ENCODE data around the gene SLC30A4. TPM values are rescaled to one million over a fixed set of nuclear protein-coding genes. Genes with fewer than 3 reads are reported as not detected.
"Not testable (repeated sequence)": the region's sequence is repeated elsewhere in the genome, so short reads cannot be mapped to it uniquely, and the experiment has no call there.

Gene SLC30A4
- total RNA-seq, 1 donor from 2014 or later = 2.7 TPM

DNA sequence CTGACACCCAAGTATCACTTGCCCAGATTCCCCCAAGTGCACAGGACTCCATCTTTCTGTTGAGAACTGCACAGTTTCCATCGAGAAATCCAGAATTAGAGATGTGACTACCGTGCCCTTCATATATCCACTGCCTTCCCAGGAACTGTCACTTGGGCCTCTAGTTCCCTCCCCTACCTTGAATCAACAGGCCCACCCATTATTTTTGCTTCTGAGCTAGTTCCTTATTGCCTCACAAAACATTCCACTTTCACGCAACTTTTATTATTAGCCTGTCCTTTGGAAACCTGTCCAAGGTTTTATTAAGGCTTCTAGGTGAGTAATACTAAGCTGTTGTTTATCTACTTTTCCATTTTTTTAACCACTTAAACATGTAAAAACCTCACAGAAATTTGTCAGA lies 17.1 kb upstream of the SLC30A4 start:
- TF ChIP-seq, protein P1, sequence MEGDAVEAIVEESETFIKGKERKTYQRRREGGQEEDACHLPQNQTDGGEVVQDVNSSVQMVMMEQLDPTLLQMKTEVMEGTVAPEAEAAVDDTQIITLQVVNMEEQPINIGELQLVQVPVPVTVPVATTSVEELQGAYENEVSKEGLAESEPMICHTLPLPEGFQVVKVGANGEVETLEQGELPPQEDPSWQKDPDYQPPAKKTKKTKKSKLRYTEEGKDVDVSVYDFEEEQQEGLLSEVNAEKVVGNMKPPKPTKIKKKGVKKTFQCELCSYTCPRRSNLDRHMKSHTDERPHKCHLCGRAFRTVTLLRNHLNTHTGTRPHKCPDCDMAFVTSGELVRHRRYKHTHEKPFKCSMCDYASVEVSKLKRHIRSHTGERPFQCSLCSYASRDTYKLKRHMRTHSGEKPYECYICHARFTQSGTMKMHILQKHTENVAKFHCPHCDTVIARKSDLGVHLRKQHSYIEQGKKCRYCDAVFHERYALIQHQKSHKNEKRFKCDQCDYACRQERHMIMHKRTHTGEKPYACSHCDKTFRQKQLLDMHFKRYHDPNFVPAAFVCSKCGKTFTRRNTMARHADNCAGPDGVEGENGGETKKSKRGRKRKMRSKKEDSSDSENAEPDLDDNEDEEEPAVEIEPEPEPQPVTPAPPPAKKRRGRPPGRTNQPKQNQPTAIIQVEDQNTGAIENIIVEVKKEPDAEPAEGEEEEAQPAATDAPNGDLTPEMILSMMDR (conservative IDR thresholded peaks at IDR 0.05) = no peak
- Mint-ChIP-seq H3K4me1 (peaks cover 13% of the 10 kb centered on the region), H3K27ac (ENCODE audit: unreplicated experiment) (no peak overlapping the region), H3K27me3 (ENCODE audit: low read depth) (no peaks in the 10 kb centered on the region), H3K9me3 (no peaks in the 10 kb centered on the region), H3K36me3 (ENCODE audit: low read depth) (no peaks in the 10 kb centered on the region), H3K4me3 (no peak overlapping the region)
- DNase-seq (ENCODE audit: low read depth, low spot score) = no peak

DNA sequence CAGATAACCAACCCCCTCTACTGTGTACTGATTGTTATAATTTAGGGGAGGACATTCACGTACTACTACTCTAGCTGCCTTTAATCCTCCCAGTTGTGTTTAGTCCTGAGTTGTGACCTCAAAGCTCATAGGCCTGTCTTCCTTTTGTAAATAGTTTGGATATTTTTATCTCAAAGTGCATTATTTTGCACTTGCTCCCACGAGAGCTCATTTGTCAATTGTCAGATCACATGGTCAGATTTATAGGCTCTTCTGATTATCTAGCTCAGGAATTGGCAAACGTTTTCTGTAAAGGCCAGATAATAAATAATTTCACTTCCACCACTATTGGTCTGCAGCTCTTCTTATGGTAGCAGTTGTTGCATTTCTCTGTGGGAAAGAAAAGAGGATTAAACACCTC lies 14.4 kb upstream of the SLC30A4 start:
- Mint-ChIP-seq H3K27me3 (ENCODE audit: low read depth) (no peaks in the 10 kb centered on the region), H3K9me3 (no peaks in the 10 kb centered on the region), H3K4me3 (no peak overlapping the region), H3K36me3 (ENCODE audit: low read depth) (no peaks in the 10 kb centered on the region), H3K27ac (ENCODE audit: unreplicated experiment) (no peak overlapping the region), H3K4me1 (peaks cover 17% of the 10 kb centered on the region)
- TF ChIP-seq, protein P1 (conservative IDR thresholded peaks at IDR 0.05) = no peak
- no peak for DNase-seq (ENCODE audit: low read depth, low spot score)

DNA sequence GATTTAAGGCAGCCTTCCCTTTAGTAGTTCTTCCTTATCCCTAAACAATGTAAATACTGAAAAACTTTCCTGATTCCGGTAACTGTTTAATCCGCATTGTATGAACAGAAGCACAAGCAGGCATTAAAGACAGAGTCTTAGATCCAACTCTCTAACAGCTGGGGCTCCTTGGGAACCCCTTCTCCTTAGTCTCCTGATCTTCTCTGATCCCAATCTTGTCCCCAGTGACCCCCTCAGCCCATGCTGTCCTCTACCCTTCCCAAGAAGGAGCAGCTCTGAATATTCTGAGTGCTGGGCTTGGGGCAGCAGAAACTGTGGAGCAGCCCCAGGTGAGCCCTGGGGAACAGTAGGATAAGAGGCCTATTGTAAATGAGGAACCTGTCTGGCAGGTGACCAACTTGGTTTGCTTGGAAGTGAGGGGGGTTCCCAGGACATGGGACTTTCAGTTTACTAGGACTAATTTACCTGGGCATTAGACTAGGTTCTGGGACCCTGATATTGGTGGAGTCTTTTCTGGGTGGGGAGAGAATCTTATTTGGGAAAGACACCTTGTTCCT lies 13.0 kb upstream of the SLC30A4 start:
- no peaks in the 10 kb centered on the region for H3K9me3 Mint-ChIP-seq

DNA sequence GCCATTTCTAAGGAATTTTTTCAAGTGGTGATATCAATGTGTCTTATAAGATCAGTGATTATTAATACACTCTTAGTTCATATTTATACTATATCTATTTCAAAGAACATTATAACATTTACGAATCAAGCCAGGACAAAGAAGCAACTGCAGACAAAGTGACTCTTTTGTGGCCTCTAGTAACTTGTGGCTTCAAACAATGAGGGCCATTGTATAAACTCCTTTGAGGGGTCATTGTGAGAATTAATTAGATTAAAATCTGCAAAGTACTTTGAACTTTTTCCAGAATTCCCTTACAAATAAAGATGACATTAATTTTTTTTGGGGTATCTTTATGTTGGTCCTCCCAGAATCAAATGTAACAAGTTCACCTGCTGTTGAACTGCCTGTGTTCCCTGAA lies 12.3 kb upstream of the SLC30A4 start:
- Mint-ChIP-seq H3K36me3 (ENCODE audit: low read depth) (no peaks in the 10 kb centered on the region), H3K4me1 (peaks cover 17% of the 10 kb centered on the region), H3K4me3 (no peak overlapping the region), H3K27ac (ENCODE audit: unreplicated experiment) (no peak overlapping the region), H3K9me3 (no peaks in the 10 kb centered on the region), H3K27me3 (ENCODE audit: low read depth) (peaks cover under 1% of the 10 kb centered on the region)
- no peak for DNase-seq (ENCODE audit: low read depth, low spot score)
- TF ChIP-seq, protein P1 (conservative IDR thresholded peaks at IDR 0.05) = no peak

More for the DNA sequence above, 13.0 kb upstream of the SLC30A4 start:
- TF ChIP-seq, protein P1 (conservative IDR thresholded peaks at IDR 0.05) = no peak
- DNase-seq (ENCODE audit: low read depth, low spot score) = no peak
- Mint-ChIP-seq H3K36me3 (ENCODE audit: low read depth) (no peaks in the 10 kb centered on the region), H3K27me3 (ENCODE audit: low read depth) (no peaks in the 10 kb centered on the region), H3K4me3 (no peak overlapping the region), H3K27ac (ENCODE audit: unreplicated experiment) (no peak overlapping the region), H3K4me1 (peaks cover 17% of the 10 kb centered on the region)

DNA sequence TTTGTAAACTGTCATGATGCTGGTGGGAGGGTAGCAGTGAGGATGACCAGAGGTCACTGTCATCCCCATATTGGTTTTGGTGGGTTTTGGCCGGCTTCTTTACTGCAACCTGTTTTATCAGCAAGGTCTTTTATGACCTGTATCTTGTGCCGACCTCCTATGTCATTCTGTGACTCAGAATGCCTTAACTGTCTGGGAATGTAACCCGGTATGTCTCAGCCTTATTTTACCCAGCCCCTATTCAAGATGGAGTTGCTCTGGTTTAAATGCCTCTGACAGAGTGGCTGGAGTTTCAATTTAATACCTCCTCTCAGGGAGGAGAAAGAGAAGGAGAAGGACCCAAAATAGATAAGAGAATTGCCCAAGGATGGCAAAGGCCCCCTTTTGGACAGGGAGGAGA lies 10.3 kb upstream of the SLC30A4 start:
- not testable (repeated sequence) for H3K27ac Mint-ChIP-seq (ENCODE audit: unreplicated experiment); H3K36me3 Mint-ChIP-seq (ENCODE audit: low read depth); H3K27me3 Mint-ChIP-seq (ENCODE audit: low read depth)

DNA sequence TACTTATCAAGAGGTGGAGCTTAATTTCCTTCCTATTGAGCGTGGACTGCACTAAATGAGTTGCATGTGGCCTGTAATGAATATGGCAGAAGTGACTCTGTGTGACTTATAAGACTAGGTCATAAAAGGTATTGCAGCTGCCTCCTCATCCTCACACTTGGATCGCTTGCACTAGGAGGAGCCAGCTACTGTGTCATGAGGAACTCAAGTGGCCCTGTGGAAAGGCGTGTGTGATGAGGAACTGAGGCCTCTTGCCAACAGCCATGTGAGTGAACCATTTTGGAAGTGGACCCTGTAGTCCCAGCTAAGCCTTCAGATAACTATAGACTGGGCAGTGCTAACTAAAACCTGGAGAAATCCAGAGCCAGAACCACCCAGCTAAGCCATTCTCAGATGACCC lies 7.1 kb upstream of the SLC30A4 start:
- TF ChIP-seq, protein P1 (conservative IDR thresholded peaks at IDR 0.05) = no peak
- peaks cover 4% of the 10 kb centered on the region for H3K4me1 Mint-ChIP-seq
- no peak for DNase-seq (ENCODE audit: low read depth, low spot score)
- no peak overlapping the region for H3K27ac Mint-ChIP-seq (ENCODE audit: unreplicated experiment)
- no peak overlapping the region for H3K4me3 Mint-ChIP-seq
- no peaks in the 10 kb centered on the region for H3K36me3 Mint-ChIP-seq (ENCODE audit: low read depth)
- no peaks in the 10 kb centered on the region for H3K9me3 Mint-ChIP-seq
- H3K27me3 Mint-ChIP-seq (ENCODE audit: low read depth) = peaks cover 24% of the 10 kb centered on the region

More for the DNA sequence above, 10.3 kb upstream of the SLC30A4 start:
- not testable (repeated sequence) for H3K9me3 Mint-ChIP-seq; DNase-seq (ENCODE audit: low read depth, low spot score); H3K4me3 Mint-ChIP-seq
- H3K4me1 Mint-ChIP-seq = peaks cover 17% of the 10 kb centered on the region
